Loucy (cell line): ENCODE results near the gene CDH13.

Experiments used
- H2AFZ ChIP-seq: fragments of 200-600 bp; sonication (generic); 2 replicates; pipeline ENCODE4 v1.6.0; 2016; ENCODE audit warnings: antibody characterized with exemption, mild to moderate bottlenecking, low read length, moderate library complexity
- H3F3A ChIP-seq: fragments of 200-600 bp; 2 replicates; pipeline ENCODE4 v1.6.0; 2016; ENCODE audit warnings: antibody characterized with exemption, low read depth, mild to moderate bottlenecking
- H3K27me3 ChIP-seq: fragments of 200-600 bp; sonication (generic); 2 replicates; pipeline ENCODE4 v1.6.1; 2014; ENCODE audit warnings: low read length, mild to moderate bottlenecking; ENCODE audit not compliant: insufficient read depth, poor library complexity, severe bottlenecking
- H3K36me3 ChIP-seq: fragments of 200-600 bp; sonication (generic); 2 replicates; pipeline ENCODE4 v1.6.1; 2016; ENCODE audit warnings: low read length; ENCODE audit not compliant: insufficient read depth
- H3K4me1 ChIP-seq: fragments of 200-600 bp; sonication (generic); 2 replicates; pipeline ENCODE4 v1.5.1; 2014; ENCODE audit warnings: low read length, mild to moderate bottlenecking; ENCODE audit not compliant: insufficient read depth, poor library complexity, severe bottlenecking
- H3K4me2 ChIP-seq: fragments of 200-600 bp; sonication (generic); 2 replicates; pipeline ENCODE4 v1.6.0; 2014; ENCODE audit warnings: antibody characterized with exemption, low read length, low read depth, mild to moderate bottlenecking; ENCODE audit not compliant: poor library complexity, severe bottlenecking
- H3K4me3 ChIP-seq: fragments of 200-600 bp; sonication (generic); 2 replicates; pipeline ENCODE4 v1.5.1; 2014; ENCODE audit warnings: low read length, mild to moderate bottlenecking, mixed read lengths; ENCODE audit not compliant: poor library complexity, severe bottlenecking
- H3K79me2 ChIP-seq: fragments of 200-600 bp; sonication (generic); 2 replicates; pipeline ENCODE4 v1.6.1; 2014; ENCODE audit warnings: low read length; ENCODE audit not compliant: insufficient read depth
- H3K9ac ChIP-seq: fragments of 200-600 bp; sonication (generic); 2 replicates; pipeline ENCODE4 v1.6.0; 2014; ENCODE audit warnings: mild to moderate bottlenecking, low read depth, low read length, moderate library complexity; ENCODE audit not compliant: poor library complexity, severe bottlenecking
- H3K9me2 ChIP-seq: fragments of 200-600 bp; sonication (generic); replicated peaks from 2 replicates; pipeline ENCODE4 v1.6.1; 2016; ENCODE audit warnings: low read depth, low read length, mixed read lengths
- H3K9me3 ChIP-seq: fragments of 200-600 bp; sonication (generic); 2 replicates; pipeline ENCODE4 v1.6.1; 2014; ENCODE audit warnings: mild to moderate bottlenecking, antibody characterized with exemption, low read length, low read depth; ENCODE audit not compliant: insufficient read depth
- H4K20me1 ChIP-seq: fragments of 200-600 bp; sonication (generic); 2 replicates; pipeline ENCODE4 v1.6.0; 2014; ENCODE audit warnings: antibody characterized with exemption, low read length, mild to moderate bottlenecking; ENCODE audit not compliant: insufficient read depth, poor library complexity, severe bottlenecking
- EZH2phosphoT487 ChIP-seq: fragments of 200-600 bp; IDR thresholded peaks from 2 replicates; pipeline ENCODE4 v1.6.1; 2018; ENCODE audit warnings: antibody characterized with exemption, mild to moderate bottlenecking, moderate library complexity, borderline replicate concordance
- TF ChIP-seq, protein P1 (sequence below): fragments of 200-600 bp; sonication (generic); conservative IDR thresholded peaks from 2 replicates; pipeline ENCODE4 v1.5.1; 2014; ENCODE audit warnings: mild to moderate bottlenecking, antibody characterized with exemption, low read length

Gene CDH13

GRCh38 chr16:83727018-83727417 is 1100.2 kb downstream of the CDH13 start:
- H3K4me1 ChIP-seq, result peaks cover 64% of the 10 kb centered on the region
- H3K79me2 ChIP-seq, result no peaks in the 10 kb centered on the region
- peak overlapping the region; percentile 75 for H3K9ac ChIP-seq
- no peaks in the 10 kb centered on the region for H4K20me1 ChIP-seq
- no peaks in the 10 kb centered on the region for H3K9me2 ChIP-seq
- no peaks in the 10 kb centered on the region for H3K27me3 ChIP-seq
- H3K9me3 ChIP-seq, result no peaks in the 10 kb centered on the region
- no peaks in the 10 kb centered on the region for H3K36me3 ChIP-seq
- peak overlapping the region; percentile 55 for H3K4me2 ChIP-seq
- H3F3A ChIP-seq, result peaks cover 15% of the 10 kb centered on the region
- no peak for TF ChIP-seq EZH2phosphoT487
- TF ChIP-seq, protein P1, sequence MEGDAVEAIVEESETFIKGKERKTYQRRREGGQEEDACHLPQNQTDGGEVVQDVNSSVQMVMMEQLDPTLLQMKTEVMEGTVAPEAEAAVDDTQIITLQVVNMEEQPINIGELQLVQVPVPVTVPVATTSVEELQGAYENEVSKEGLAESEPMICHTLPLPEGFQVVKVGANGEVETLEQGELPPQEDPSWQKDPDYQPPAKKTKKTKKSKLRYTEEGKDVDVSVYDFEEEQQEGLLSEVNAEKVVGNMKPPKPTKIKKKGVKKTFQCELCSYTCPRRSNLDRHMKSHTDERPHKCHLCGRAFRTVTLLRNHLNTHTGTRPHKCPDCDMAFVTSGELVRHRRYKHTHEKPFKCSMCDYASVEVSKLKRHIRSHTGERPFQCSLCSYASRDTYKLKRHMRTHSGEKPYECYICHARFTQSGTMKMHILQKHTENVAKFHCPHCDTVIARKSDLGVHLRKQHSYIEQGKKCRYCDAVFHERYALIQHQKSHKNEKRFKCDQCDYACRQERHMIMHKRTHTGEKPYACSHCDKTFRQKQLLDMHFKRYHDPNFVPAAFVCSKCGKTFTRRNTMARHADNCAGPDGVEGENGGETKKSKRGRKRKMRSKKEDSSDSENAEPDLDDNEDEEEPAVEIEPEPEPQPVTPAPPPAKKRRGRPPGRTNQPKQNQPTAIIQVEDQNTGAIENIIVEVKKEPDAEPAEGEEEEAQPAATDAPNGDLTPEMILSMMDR, result no peak
- peak overlapping the region; percentile 34 for H3K4me3 ChIP-seq
- no peak overlapping the region for H2AFZ ChIP-seq

GRCh38 chr16:83727751-83728352 is 1101.1 kb downstream of the CDH13 start:
- Histone ChIP-seq H3K27me3 (no peaks in the 10 kb centered on the region), H3K4me2 (peak overlapping the region; percentile 55), H4K20me1 (no peaks in the 10 kb centered on the region), H3K9me3 (no peaks in the 10 kb centered on the region), H3K36me3 (no peaks in the 10 kb centered on the region), H3F3A (peaks cover 15% of the 10 kb centered on the region), H3K9me2 (no peaks in the 10 kb centered on the region), H3K4me1 (peaks cover 65% of the 10 kb centered on the region), H3K79me2 (no peaks in the 10 kb centered on the region), H2AFZ (no peak overlapping the region), H3K9ac (peak overlapping the region; percentile 75), H3K4me3 (peak overlapping the region; percentile 34)
- TF ChIP-seq EZH2phosphoT487, result no peak
- TF ChIP-seq, protein P1, result no peak

DNA sequence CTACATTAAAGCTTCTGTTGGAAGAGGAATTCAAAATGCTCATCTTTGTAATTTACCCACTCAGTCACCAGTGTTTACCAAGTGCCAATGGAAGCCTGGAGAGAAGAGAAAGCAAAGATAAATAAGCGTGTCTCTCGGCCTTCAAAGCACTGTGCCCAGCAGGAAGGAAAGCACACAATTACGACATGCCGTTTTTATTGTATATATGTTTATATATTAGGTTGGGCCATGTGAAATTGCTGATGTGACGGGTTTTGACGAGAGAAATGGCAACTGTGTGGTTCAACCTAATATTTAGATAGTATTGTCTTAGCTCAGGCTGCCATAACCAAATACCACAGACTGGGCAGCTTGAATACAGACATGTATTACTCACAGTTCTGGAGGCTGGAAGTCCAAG is 1101.7 kb downstream of the CDH13 start:
- no peaks in the 10 kb centered on the region for H3K27me3 ChIP-seq
- TF ChIP-seq, protein P1, result no peak

More for the DNA sequence above, 1101.7 kb downstream of the CDH13 start:
- H3K9me2 ChIP-seq, result no peaks in the 10 kb centered on the region
- H2AFZ ChIP-seq, result no peak overlapping the region
- H3K4me3 ChIP-seq, result no peak overlapping the region
- H3K36me3 ChIP-seq, result no peaks in the 10 kb centered on the region
- H3K4me2 ChIP-seq, result peak overlapping the region; percentile 55
- H3K9ac ChIP-seq, result peak overlapping the region; percentile 75
- peaks cover 15% of the 10 kb centered on the region for H3F3A ChIP-seq
- no peaks in the 10 kb centered on the region for H3K79me2 ChIP-seq
- no peaks in the 10 kb centered on the region for H3K9me3 ChIP-seq
- peaks cover 65% of the 10 kb centered on the region for H3K4me1 ChIP-seq
- no peaks in the 10 kb centered on the region for H4K20me1 ChIP-seq
